Measurements from ENCODE around the gene CCDC102A.

The CCDC102A gene

GRCh38 chr16:57464523-57464922 lies 71.8 kb downstream of the CCDC102A start:
- Histone ChIP-seq H3K4me3 (ENCODE audit: low read length in 2 of 2) (no peak overlapping the region), H3K36me3 (ENCODE audit: control insufficient read depth in 2 of 2, insufficient read depth in 2 of 2, low read length in 2 of 2) (peaks cover 54 to 55% of the 10 kb centered on the region in 2 donors), H3K27me3 (ENCODE audit: control insufficient read depth in 1 of 2, insufficient read depth in 2 of 2, low read length in 2 of 2) (no peaks in the 10 kb centered on the region), H3K9ac (ENCODE audit: low read length in 2 of 2) (peak overlapping the region in 1 of 2 donors; percentile 42), H3K9me3 (ENCODE audit: control insufficient read depth in 2 of 2, low read length in 2 of 2) (no peaks in the 10 kb centered on the region), H3K27ac (ENCODE audit: low read length) (no peak overlapping the region), H3K4me1 (ENCODE audit: control insufficient read depth, insufficient read depth, low read length) (peaks cover 23% of the 10 kb centered on the region)

DNA sequence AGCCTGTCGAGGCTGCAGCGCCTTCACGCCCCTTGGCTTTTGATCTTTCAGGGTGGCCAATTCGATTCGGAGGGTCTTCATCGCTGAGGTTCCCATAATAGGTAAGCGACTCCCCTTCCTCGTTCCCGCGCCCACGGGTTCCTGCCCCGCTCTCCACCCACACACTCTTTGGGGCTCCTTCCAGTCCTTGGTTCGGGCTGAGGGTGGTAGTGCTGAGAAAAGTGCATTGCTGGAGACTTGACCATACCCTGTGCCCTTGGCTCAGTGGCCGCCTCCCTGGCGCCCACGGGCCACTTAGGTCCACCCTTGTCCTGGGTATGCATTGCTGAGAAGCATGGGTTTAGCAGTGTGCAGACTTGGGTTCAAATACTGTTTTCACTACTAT lies 73.4 kb downstream of the CCDC102A start:
- Histone ChIP-seq H3K36me3 (ENCODE audit: control insufficient read depth in 2 of 2, insufficient read depth in 2 of 2, low read length in 2 of 2) (peaks cover 55 to 56% of the 10 kb centered on the region in 2 donors), H3K9ac (ENCODE audit: low read length in 2 of 2) (peak overlapping the region; percentile 85 to 86), H3K4me3 (ENCODE audit: low read length in 2 of 2) (peak overlapping the region; percentile 96 to 97), H3K27me3 (ENCODE audit: control insufficient read depth in 1 of 2, insufficient read depth in 2 of 2, low read length in 2 of 2) (no peaks in the 10 kb centered on the region), H3K27ac (ENCODE audit: low read length) (peak overlapping the region; percentile 41), H3K4me1 (ENCODE audit: control insufficient read depth, insufficient read depth, low read length) (peaks cover 23% of the 10 kb centered on the region), H3K9me3 (ENCODE audit: control insufficient read depth in 2 of 2, low read length in 2 of 2) (no peaks in the 10 kb centered on the region)

- Histone ChIP-seq H3K36me3 (ENCODE audit: control insufficient read depth in 2 of 2, insufficient read depth in 2 of 2, low read length in 2 of 2) (peaks cover 58 to 62% of the 10 kb centered on the region in 2 donors), H3K4me3 (ENCODE audit: low read length in 2 of 2) (peak within 1 kb of the TSS; percentile 96 to 97), H3K27me3 (ENCODE audit: control insufficient read depth in 1 of 2, insufficient read depth in 2 of 2, low read length in 2 of 2) (no peaks in the 10 kb centered on the region), H3K27ac (ENCODE audit: low read length) (peak within 1 kb of the TSS; percentile 41), H3K9ac (ENCODE audit: low read length in 2 of 2) (peak within 1 kb of the TSS; percentile 85 to 86), H3K4me1 (ENCODE audit: control insufficient read depth, insufficient read depth, low read length) (peaks cover 23% of the 10 kb centered on the region), H3K9me3 (ENCODE audit: control insufficient read depth in 2 of 2, low read length in 2 of 2) (no peaks in the 10 kb centered on the region)
Measured at GRCh38 chr16:57462209-57462977, 74.0 kb downstream of the CCDC102A start, which contains the start of gene POLR2C. TSS of gene POLR2C (plus strand) at chr16:57462679. CDS start at chr16:57462725, 46 bp downstream.

Measured in stomach smooth muscle (tissue), 2 donors.